HCT116 (cell line): Measurements from ENCODE around the gene NINJ2. TPM values are rescaled to one million over a fixed set of nuclear protein-coding genes. Genes with fewer than 3 reads are reported as not detected.

ENCODE experiments used
- ATAC-seq: fragments of 200-7000 bp; cut with Tn5 transposase; 2 replicates; pipeline ENCODE4 v1.9.1; 2020; ENCODE audit warnings: mild to moderate bottlenecking, moderate library complexity
- BruUV-seq: library from RNA; stranded (reverse); fragments of 400-500 nt; replicated peaks from 2 replicates; lab custom pipeline; 2021; lab: Mats Ljungman, UMichigan
- CTCF ChIA-PET: fragments of 300-600 bp; sonication (Branson Sonifier 250); formaldehyde crosslinking; loops from one replicate; lab custom pipeline; 2021; ENCODE audit warnings: antibody characterized with exemption; lab: Charles Lee
- POLR2A ChIA-PET: fragments of 300-600, 350-600 bp; sonication (Branson Sonifier 250); formaldehyde crosslinking; loops from one replicate; lab custom pipeline; 2021; ENCODE audit warnings: antibody characterized with exemption; lab: Charles Lee
- RAD21 ChIA-PET, 2 experiments: fragments of 300-600 bp; sonication (Branson Sonifier 250); formaldehyde crosslinking; loops; one replicate each; lab custom pipeline; 2023; ENCODE audit warnings: low total read pairs in 2 of 2; ENCODE audit not compliant: uncharacterized antibody in 2 of 2, unreplicated experiment in 2 of 2, low non-redundant PET in 1 of 2; lab: Charles Lee
- DNase-seq: peaks from one replicate; pipeline ENCODE4 v3.0.0-alpha.2; 2010; ENCODE audit warnings: low read depth, low spot score
- H2AFZ ChIP-seq: fragments of 200-600 bp; shearing (Covaris generic), sonication (generic); 2 replicates; pipeline ENCODE4 v1.6.1; 2017; ENCODE audit warnings: low read depth, mixed run types, mixed read lengths, antibody characterized with exemption, low read length; ENCODE audit not compliant: poor library complexity, severe bottlenecking
- H3K27ac ChIP-seq: 2 replicates; pipeline ENCODE4 v1.5.1; 2012; ENCODE audit warnings: low read depth, low read length
- H3K27me3 ChIP-seq: fragments of 200-600 bp; sonication (generic); 2 replicates; pipeline ENCODE4 v1.6.1; 2016; ENCODE audit warnings: mixed run types, low read length, mixed read lengths; ENCODE audit not compliant: insufficient read depth
- H3K36me3 ChIP-seq, 2 experiments: fragments of 200-500 bp in 1 of 2; fragments of 200-600 bp in 1 of 2; sonication (Bioruptor generic) in 1 of 2; sonication (generic) in 1 of 2; 2 replicates each; pipeline versions ENCODE4 v1.5.1 to v1.6.1; 2014 to 2016; ENCODE audit warnings: low read length in 2 of 2, inconsistent platforms in 1 of 2, mixed read lengths in 1 of 2, mixed run types in 1 of 2; ENCODE audit not compliant: insufficient read depth in 2 of 2, control insufficient read depth in 1 of 2
- H3K4me1 ChIP-seq, 2 experiments: fragments of 200-600 bp in 1 of 2; sonication (generic) in 1 of 2; 2 replicates each; pipeline versions ENCODE4 v1.5.1 to v1.6.1; 2012 to 2017; ENCODE audit warnings: low read length in 2 of 2, inconsistent platforms in 1 of 2, mild to moderate bottlenecking in 1 of 2, mixed read lengths in 1 of 2, mixed run types in 1 of 2, moderate library complexity in 1 of 2; ENCODE audit not compliant: insufficient read depth in 2 of 2, control insufficient read depth in 1 of 2
- H3K4me2 ChIP-seq: fragments of 200-600 bp; sonication (generic); 2 replicates; pipeline ENCODE4 v1.6.1; 2017; ENCODE audit warnings: mixed run types, low read length, mixed read lengths
- H3K4me3 ChIP-seq, 2 experiments: fragments of 200-600 bp in 1 of 2; sonication (generic) in 1 of 2; replicated peaks in 1 of 2; 2 replicates each; pipeline ENCODE4 v1.5.1; 2011 to 2016; ENCODE audit warnings: low read length in 2 of 2, control low read depth in 1 of 2, low read depth in 1 of 2, mild to moderate bottlenecking in 1 of 2, mixed read lengths in 1 of 2, mixed run types in 1 of 2
- H3K79me2 ChIP-seq: fragments of 200-600 bp; sonication (generic); 2 replicates; pipeline ENCODE4 v1.6.1; 2017; ENCODE audit warnings: mild to moderate bottlenecking, mixed run types, low read length, moderate library complexity, mixed read lengths; ENCODE audit not compliant: insufficient read depth
- H3K9ac ChIP-seq: fragments of 200-600 bp; sonication (generic); 2 replicates; pipeline ENCODE4 v1.6.1; 2016; ENCODE audit warnings: low read length, mixed read lengths
- H3K9me2 ChIP-seq: fragments of 200-600 bp; sonication (generic), shearing (Covaris generic); 2 replicates; pipeline ENCODE4 v1.6.1; 2017; ENCODE audit warnings: mixed run types, mild to moderate bottlenecking, moderate library complexity; ENCODE audit not compliant: insufficient read depth
- H3K9me3 ChIP-seq, 2 experiments: fragments of 200-500 bp in 1 of 2; fragments of 200-600 bp in 1 of 2; sonication (Bioruptor generic) in 1 of 2; sonication (generic) in 1 of 2; 2 replicates each; pipeline ENCODE4 v1.6.1; 2014 to 2017; ENCODE audit warnings: low read length in 2 of 2, mixed read lengths in 2 of 2, inconsistent platforms in 1 of 2, low read depth in 1 of 2, mild to moderate bottlenecking in 1 of 2, mixed run types in 1 of 2, moderate library complexity in 1 of 2; ENCODE audit not compliant: control insufficient read depth in 1 of 2, insufficient read depth in 1 of 2
- H4K20me1 ChIP-seq: fragments of 200-600 bp; sonication (generic), shearing (Covaris generic); 2 replicates; pipeline ENCODE4 v1.6.1; 2017; ENCODE audit warnings: mixed run types, mild to moderate bottlenecking, moderate library complexity; ENCODE audit not compliant: insufficient read depth
- CBX3 ChIP-seq: IDR thresholded peaks from 2 replicates; pipeline ENCODE4 v1.6.1; 2012; ENCODE audit warnings: low read depth
- CEBPB ChIP-seq: IDR thresholded peaks from 2 replicates; pipeline ENCODE4 v1.6.1; 2012; ENCODE audit warnings: low read depth
- CTCF ChIP-seq, 3 experiments: fragments of 200-600 bp in 1 of 3; sonication (generic) in 1 of 3; IDR thresholded peaks in 2 of 3; conservative IDR thresholded peaks in 1 of 3; 2 replicates each; pipeline ENCODE4 v1.5.1; 2012 to 2017; ENCODE audit warnings: low read depth in 2 of 3, low read length in 2 of 3, antibody characterized with exemption in 1 of 3, borderline replicate concordance in 1 of 3, control low read depth in 1 of 3, mild to moderate bottlenecking in 1 of 3, mixed read lengths in 1 of 3, mixed run types in 1 of 3, moderate library complexity in 1 of 3; ENCODE audit not compliant: insufficient read depth in 1 of 3
- EGR1 ChIP-seq: IDR thresholded peaks from 2 replicates; pipeline ENCODE4 v1.6.1; 2012; ENCODE audit warnings: low read depth
- ELF1 ChIP-seq: IDR thresholded peaks from 2 replicates; pipeline ENCODE4 v1.6.1; 2012; ENCODE audit warnings: low read depth, borderline replicate concordance
- EZH2 ChIP-seq: fragments of 200-600 bp; sonication (generic); IDR thresholded peaks from 2 replicates; pipeline ENCODE4 v1.6.1; 2017; ENCODE audit warnings: antibody characterized with exemption, mixed run types
- EZH2phosphoT487 ChIP-seq: fragments of 200-600 bp; IDR thresholded peaks from 2 replicates; pipeline ENCODE4 v1.6.1; 2018; ENCODE audit warnings: antibody characterized with exemption, borderline replicate concordance
- JUND ChIP-seq: IDR thresholded peaks from 2 replicates; pipeline ENCODE4 v1.6.1; 2012
- POLR2A ChIP-seq: IDR thresholded peaks from 2 replicates; pipeline ENCODE4 v1.7.0; 2011; ENCODE audit warnings: borderline replicate concordance; ENCODE audit not compliant: insufficient read depth, insufficient read length; ENCODE audit errors: extremely low read depth
- POLR2AphosphoS5 ChIP-seq: IDR thresholded peaks from 2 replicates; pipeline ENCODE4 v1.6.1; 2011; ENCODE audit warnings: mild to moderate bottlenecking, low read depth, low read length, moderate library complexity
- SIN3A ChIP-seq: IDR thresholded peaks from 2 replicates; pipeline ENCODE4 v1.6.1; 2012; ENCODE audit warnings: low read depth
- TCF7L2 ChIP-seq: IDR thresholded peaks from 2 replicates; pipeline ENCODE4 v1.7.0; 2011; ENCODE audit warnings: borderline replicate concordance, inconsistent platforms; ENCODE audit not compliant: insufficient read depth, insufficient read length; ENCODE audit errors: extremely low read depth
- YY1 ChIP-seq: IDR thresholded peaks from 2 replicates; pipeline ENCODE4 v1.6.1; 2011; ENCODE audit warnings: low read length, low read depth, moderate library complexity, mild to moderate bottlenecking; ENCODE audit not compliant: insufficient replicate concordance; ENCODE audit errors: extremely low read depth
- ZNF274 ChIP-seq: fragments of 200-500 bp; sonication (Bioruptor generic); IDR thresholded peaks from 2 replicates; pipeline ENCODE4 v1.6.1; 2014; ENCODE audit warnings: mild to moderate bottlenecking, low read depth, low read length, inconsistent platforms
- intact Hi-C: fragments of 100-400 bp; cut with micrococcal nuclease; formaldehyde crosslinking; loops from 2 replicates; pipeline ENCODE4 v1.10.0; 2022
- total RNA-seq: library from RNA; stranded (reverse); gene quantifications from one replicate; pipeline ENCODE4 v1.2.1, GENCODE V29; 2021; ENCODE audit not compliant: unreplicated experiment
- TF ChIP-seq, protein P1 (sequence below): IDR thresholded peaks from 2 replicates; pipeline ENCODE4 v1.6.1; 2012
- TF ChIP-seq, protein P2 (sequence below): IDR thresholded peaks from 2 replicates; pipeline ENCODE4 v1.6.1; 2011; ENCODE audit warnings: mild to moderate bottlenecking, low read length, moderate library complexity; ENCODE audit not compliant: insufficient replicate concordance; ENCODE audit errors: extremely low read depth
- TF ChIP-seq, protein P3 (sequence below): IDR thresholded peaks from 2 replicates; pipeline ENCODE4 v1.6.1; 2012

The NINJ2 gene
- total RNA-seq, 1 experiment from 2014 or later = not detected

DNA sequence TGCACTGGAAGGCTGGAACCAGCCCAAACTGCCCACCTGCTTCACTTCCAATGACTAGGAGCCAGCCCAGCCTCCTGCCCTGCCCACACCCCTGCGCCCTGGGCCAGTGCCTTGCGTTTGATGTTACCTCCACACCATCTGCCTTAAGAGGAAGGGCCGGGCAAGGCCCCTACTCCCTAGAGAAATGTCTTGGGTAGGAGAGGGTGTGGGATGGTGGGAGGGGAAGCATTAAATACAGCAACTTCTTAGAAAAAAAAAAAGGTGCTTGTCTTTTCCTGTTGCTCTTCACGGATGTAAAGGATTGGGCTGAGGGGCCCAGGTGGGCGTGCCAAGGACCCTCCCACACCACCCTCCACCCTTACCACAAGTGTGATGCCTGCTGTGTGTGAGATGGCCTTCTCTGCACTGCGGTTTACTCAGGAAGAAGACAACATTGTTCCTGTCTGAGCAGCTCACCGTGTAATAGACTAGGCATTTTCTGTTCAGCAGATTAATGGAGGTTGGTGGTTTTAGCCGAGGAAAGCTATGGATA is 99.9 kb downstream of the NINJ2 start (continued):
- TF ChIP-seq CTCF (IDR thresholded peaks at IDR 0.05 in 2 of 3, conservative IDR thresholded peaks at IDR 0.05 in 1 of 3; ENCODE audit: borderline replicate concordance in 1 of 3, insufficient read depth in 1 of 3, low read depth in 2 of 3, low read length in 2 of 3) = no peak
- no peak for TF ChIP-seq TCF7L2
- no peak for TF ChIP-seq CBX3
- TF ChIP-seq, protein P1, sequence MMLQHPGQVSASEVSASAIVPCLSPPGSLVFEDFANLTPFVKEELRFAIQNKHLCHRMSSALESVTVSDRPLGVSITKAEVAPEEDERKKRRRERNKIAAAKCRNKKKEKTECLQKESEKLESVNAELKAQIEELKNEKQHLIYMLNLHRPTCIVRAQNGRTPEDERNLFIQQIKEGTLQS = no peak
- TF ChIP-seq POLR2A = no peak
- TF ChIP-seq ZNF274 = no peak

DNA sequence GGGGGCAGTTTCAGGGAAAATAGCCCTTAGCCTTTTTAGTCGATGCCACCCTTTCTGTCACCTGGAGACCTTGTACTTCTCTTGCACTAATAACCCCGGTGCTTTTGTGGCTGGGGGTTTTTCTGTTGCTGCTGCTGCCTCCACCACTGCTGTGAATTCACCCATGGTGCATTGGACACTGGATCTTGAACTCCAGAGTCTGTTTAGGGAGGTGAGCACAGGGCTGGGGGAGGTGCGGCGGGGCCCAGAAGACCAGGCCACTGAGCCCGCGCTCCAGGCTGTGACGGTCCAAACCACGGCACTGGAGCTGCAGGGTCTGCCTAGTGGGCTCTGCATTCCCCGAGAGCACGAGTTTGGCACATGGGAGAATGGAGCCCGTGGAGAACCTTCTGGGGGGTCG is 100.6 kb downstream of the NINJ2 start:
- H3K27ac ChIP-seq = no peak overlapping the region
- H3K9me2 ChIP-seq = no peaks in the 10 kb centered on the region
- DNase-seq (no peak), ATAC-seq (no peak)
- POLR2A ChIA-PET = no interaction called here
- no peaks in the 10 kb centered on the region for H3K36me3 ChIP-seq
- no peaks in the 10 kb centered on the region for H4K20me1 ChIP-seq
- H3K27me3 ChIP-seq = no peaks in the 10 kb centered on the region
- RAD21 ChIA-PET = no interaction called here
- H2AFZ ChIP-seq = no peak overlapping the region
- H3K4me2 ChIP-seq = no peak overlapping the region
- no peaks in the 10 kb centered on the region for H3K79me2 ChIP-seq
- no TSS peak for BruUV-seq
- no peak overlapping the region for H3K4me3 ChIP-seq
- no peaks in the 10 kb centered on the region for H3K9me3 ChIP-seq
- intact Hi-C loops = no loop called here
- CTCF ChIA-PET = no interaction called here
- no peak overlapping the region for H3K9ac ChIP-seq
- no peaks in the 10 kb centered on the region for H3K4me1 ChIP-seq
- TF ChIP-seq EGR1 (no peak), ZNF274 (no peak), EZH2phosphoT487 (no peak), CBX3 (no peak), TCF7L2 (no peak), YY1 (no peak), JUND (no peak), CTCF (IDR thresholded peaks at IDR 0.05 in 2 of 3, conservative IDR thresholded peaks at IDR 0.05 in 1 of 3; ENCODE audit: borderline replicate concordance in 1 of 3, insufficient read depth in 1 of 3, low read depth in 2 of 3, low read length in 2 of 3) (no peak), ELF1 (no peak), SIN3A (no peak), CEBPB (no peak), POLR2AphosphoS5 (no peak), EZH2 (no peak), POLR2A (no peak)
- TF ChIP-seq, protein P2, sequence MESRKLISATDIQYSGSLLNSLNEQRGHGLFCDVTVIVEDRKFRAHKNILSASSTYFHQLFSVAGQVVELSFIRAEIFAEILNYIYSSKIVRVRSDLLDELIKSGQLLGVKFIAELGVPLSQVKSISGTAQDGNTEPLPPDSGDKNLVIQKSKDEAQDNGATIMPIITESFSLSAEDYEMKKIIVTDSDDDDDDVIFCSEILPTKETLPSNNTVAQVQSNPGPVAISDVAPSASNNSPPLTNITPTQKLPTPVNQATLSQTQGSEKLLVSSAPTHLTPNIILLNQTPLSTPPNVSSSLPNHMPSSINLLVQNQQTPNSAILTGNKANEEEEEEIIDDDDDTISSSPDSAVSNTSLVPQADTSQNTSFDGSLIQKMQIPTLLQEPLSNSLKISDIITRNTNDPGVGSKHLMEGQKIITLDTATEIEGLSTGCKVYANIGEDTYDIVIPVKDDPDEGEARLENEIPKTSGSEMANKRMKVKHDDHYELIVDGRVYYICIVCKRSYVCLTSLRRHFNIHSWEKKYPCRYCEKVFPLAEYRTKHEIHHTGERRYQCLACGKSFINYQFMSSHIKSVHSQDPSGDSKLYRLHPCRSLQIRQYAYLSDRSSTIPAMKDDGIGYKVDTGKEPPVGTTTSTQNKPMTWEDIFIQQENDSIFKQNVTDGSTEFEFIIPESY = no peak
- TF ChIP-seq, protein P1 = no peak
- TF ChIP-seq, protein P3, sequence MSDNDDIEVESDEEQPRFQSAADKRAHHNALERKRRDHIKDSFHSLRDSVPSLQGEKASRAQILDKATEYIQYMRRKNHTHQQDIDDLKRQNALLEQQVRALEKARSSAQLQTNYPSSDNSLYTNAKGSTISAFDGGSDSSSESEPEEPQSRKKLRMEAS = no peak
